DMS53 (cell line): Measurements from ENCODE around the gene CD99.
A peak's percentile ranks its signal among the peaks of the same experiment; 100 is the strongest.

Source experiments
- DNase-seq: peaks from one replicate; lab custom pipeline; 2025; lab: John Stamatoyannopoulos, UW

Gene CD99

DNA sequence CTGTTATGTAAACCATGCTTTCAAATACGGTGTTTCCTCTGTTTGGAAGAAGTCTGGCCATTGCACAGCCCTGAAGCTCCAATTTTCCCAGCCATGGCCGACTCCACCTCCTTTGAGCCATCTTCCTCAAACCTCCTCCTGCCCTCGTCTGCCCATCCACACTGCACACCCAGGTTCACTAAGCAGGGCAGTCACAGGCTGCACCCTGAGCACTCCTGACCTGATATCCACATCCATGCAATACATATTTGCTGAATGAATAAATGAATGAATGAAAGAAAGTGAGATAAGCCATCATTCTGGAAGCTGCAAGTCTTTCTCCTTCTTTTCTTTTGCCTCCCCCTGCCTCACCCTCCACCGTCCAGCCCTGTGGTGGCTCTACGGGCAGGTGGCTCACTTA, 83.0 kb downstream of the CD99 start:
- no peak for DNase-seq

DNA sequence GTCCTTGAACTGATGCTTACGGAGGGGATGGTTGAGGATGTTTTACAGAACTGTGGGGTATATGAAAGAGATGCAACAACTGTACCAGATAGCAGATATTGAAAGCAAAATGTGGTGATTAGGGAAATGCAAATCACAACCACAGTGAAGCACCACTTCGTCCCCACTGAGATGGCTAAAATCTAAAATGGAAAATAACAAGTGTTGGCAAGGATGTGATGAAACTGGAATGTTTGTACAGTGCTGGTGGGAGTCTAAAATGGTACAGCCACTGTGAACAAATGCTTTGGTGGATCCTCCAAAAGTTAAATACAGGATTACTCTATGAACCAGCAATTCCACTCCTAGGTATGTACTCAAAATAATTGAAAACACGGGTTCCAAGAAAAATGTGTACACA, 83.7 kb downstream of the CD99 start:
- DNase-seq: no peak

DNA sequence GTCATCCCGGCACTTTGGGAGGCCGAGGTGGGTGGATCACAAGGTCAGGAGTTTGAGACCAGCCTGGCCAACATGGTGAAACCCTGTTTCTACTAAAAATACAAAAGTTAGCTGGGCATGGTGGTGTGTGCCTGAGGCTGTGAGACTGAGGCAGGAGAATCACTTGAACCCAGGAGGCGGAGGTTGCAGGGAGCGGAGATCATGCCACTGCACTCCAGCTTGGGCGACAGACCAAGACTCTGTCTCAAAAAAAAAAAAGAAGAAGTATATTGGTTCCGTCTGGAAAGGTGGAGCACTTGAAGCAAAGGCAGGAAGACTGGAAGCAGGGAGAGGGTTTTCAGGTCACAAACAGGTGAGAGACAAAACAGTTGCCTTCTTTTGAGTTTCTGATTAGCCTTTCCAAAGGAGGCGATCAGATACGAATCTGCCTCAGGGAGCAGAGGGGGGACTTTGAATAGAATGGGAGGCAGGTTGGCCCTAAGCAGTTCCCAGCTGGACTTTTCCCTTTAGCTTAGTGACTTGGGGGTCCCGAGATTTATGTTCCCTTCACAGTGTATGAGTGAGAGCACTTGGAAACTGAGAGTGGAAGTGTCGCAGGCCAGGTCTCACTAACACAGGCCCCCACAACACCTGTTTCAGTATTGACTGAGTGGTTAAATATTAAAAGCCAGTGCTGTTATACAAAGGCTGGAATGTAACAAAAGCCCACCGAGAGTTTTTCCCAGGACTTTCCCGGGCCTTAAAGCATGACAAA, 89.6 kb downstream of the CD99 start:
- peak; percentile 67 for DNase-seq

DNA sequence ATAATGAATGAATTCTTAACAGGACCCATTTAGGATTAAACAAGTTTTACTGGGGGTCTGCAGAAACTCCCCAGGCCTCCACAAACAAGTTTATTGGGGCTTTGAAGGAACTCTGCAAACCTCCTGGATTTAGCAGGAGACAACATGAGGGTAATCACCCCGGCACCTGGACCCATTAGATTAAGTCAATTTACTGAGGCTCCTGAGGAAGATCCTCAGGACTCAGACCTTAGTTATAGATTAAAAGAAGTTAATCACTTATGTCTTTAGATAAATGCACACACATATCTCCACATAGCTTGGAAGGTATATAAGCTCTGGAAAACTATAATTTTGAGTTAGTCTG, 90.1 kb downstream of the CD99 start:
- peak; percentile 65 for DNase-seq

DNA sequence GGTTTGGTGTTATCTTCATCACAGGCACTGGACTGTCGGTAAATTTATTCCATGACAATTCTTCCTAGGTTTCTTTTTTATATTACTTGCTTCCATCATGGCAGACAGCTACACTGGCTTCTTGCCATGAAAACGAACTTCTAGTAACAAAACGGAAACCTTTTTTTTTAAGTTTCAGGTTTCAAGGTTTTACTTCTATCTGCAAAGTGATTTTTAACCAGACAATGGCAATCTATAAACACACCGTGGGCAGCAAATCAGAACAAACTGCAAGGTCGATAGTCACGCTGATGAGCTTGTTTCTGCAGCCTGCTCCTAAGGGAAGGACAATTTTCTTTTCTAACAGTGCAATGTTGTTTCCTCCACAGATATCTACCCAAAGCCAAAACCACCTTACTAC, 90.6 kb downstream of the CD99 start:
- peak; percentile 32 for DNase-seq

DNA sequence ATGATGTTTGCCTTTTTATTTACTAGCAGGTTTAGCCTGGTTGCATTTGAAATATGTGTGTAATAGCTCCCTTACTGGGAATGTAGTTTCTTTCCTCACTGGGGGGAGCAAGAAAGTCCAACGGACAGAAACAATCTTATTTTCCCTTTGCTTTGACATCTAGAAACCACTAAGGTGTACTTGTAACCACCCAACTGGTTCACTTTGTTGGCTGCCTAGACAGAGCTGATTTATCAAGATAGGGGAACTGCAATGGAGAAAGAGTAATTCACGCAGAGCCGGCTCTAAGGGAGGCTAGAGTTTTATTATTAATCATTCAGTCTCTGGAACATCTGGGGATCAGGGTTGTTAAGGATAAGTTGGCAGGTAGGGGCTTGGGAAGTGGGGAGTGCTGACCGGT, 91.1 kb downstream of the CD99 start:
- peak; percentile 22 for DNase-seq

DNA sequence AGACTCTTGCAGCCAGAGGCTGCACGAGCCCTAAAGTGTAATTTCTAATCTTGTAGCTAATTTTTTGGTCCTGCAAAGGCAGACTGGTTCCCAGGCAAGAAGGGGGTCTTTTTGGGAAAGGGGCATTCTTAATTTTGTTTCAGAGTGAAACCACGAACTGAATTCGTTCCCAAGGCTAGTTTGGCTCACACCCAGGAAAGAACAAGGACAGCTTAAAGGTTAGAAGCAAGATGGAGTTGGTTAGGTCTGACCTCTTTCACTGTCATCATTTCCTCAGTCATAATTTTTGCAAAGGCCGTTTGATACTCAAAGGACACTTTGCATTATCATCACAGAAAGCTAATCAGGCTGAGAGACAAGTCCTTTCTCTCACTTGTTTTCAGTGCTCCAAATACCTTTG, 91.7 kb downstream of the CD99 start:
- DNase-seq: no peak

DNA sequence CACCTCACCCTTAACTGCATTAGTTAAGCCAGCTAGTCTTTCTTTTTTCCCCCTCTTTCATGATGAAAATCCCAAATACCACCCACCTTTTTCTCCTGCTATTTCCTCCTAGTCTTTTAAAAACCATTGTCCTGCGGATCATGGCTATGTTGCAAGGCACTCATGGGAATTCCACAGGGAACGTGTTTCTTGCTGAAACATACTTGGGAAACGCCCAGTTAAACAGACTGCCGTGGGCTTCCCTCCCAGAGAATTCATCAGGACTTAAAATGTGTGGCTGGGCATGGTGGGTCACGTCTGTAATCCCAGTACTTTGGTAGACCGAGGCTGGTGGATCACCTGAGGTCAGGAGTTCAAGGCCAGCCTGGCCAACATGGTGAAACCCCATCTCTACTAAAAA, 92.9 kb downstream of the CD99 start:
- no peak for DNase-seq

DNA sequence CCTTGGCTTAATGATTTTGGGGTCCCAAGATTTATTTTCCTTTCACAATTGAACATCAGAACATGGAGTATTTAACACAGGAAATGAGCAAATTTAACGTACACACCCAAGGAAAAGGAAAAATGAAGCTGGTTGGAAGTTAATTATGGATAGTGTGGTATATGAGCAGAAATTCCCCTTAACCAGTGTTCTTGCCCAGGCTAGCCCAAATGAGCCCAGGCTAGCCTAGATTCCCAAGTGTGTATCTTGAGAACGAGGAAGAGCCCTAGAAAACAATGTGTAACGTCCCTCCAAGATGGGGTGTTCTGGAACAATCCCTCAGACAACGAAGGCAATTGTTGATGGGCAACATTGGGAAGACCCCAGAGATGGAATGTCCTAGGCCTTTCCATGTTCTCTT, 94.4 kb downstream of the CD99 start:
- DNase-seq: no peak

DNA sequence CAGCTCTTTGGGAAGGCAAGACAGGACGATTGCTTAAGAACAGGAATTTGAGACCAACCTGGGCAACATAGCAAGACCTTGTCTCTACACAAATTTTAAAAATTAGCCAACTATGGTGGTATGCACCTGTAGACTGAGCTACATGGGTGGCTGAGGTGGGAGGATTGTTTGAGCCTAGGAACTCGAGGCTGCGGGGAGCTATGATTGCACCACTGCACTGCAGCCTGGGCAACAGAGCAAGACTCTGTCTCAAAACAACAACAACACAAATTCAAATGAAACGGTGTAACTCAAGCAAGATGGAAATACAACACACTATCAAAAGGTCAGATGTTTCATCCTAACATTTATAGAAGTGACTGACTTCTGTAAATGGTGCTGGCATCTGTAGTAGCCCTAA, 97.9 kb downstream of the CD99 start:
- no peak for DNase-seq

DNA sequence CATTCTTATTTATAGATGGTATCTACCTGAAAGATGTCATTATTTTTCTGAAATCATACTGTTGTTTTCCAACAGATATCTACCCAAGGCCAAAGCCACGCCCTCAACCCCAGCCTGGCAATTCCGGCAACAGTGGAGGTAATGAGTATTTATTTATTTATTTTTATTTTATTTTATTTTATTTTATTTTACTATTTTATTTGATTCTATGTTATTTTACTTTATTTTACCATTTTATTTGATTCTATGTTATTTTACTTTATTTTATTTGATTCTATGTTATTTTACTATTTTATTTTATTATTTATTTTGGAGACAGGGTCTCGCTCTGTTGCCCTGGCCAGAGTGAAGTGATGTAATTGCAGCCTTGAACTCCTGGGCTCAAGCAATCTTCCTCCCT, 98.5 kb downstream of the CD99 start:
- no peak for DNase-seq
